ENCODE results near the gene SASH1. TPM values are rescaled to one million over a fixed set of nuclear protein-coding genes. Genes with fewer than 3 reads are reported as not detected.
A peak's percentile ranks its signal among the peaks of the same experiment; 100 is the strongest.

The SASH1 gene
- total RNA-seq, 3 donors from 2014 or later: 107 to 304 (median 145) TPM

GRCh38 chr6:148547110-148547509 lies 204.5 kb downstream of the SASH1 start:
- Histone ChIP-seq H3K4me3 (no peak overlapping the region), H3K9me3 (no peaks in the 10 kb centered on the region), H3K27ac (no peak overlapping the region), H3K4me1 (no peaks in the 10 kb centered on the region), H3K36me3 (peaks cover 11% of the 10 kb centered on the region), H3K27me3 (no peaks in the 10 kb centered on the region)
- intact Hi-C loops (cut with DNase I; ENCODE audit: low total_unique reads): no loop called here
- DNase-seq (ENCODE audit: low spot score in 2 of 2): no peak
- TF ChIP-seq POLR2A (IDR thresholded peaks at IDR 0.05): no peak
- no peak for TF ChIP-seq POLR2AphosphoS5 (IDR thresholded peaks at IDR 0.05)
- TF ChIP-seq, protein P1, sequence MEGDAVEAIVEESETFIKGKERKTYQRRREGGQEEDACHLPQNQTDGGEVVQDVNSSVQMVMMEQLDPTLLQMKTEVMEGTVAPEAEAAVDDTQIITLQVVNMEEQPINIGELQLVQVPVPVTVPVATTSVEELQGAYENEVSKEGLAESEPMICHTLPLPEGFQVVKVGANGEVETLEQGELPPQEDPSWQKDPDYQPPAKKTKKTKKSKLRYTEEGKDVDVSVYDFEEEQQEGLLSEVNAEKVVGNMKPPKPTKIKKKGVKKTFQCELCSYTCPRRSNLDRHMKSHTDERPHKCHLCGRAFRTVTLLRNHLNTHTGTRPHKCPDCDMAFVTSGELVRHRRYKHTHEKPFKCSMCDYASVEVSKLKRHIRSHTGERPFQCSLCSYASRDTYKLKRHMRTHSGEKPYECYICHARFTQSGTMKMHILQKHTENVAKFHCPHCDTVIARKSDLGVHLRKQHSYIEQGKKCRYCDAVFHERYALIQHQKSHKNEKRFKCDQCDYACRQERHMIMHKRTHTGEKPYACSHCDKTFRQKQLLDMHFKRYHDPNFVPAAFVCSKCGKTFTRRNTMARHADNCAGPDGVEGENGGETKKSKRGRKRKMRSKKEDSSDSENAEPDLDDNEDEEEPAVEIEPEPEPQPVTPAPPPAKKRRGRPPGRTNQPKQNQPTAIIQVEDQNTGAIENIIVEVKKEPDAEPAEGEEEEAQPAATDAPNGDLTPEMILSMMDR (IDR thresholded peaks at IDR 0.05): no peak

- intact Hi-C loops (cut with DNase I; ENCODE audit: low total_unique reads): no loop called here
- H3K36me3 ChIP-seq: peaks cover 11% of the 10 kb centered on the region
- TF ChIP-seq POLR2A (IDR thresholded peaks at IDR 0.05) (no peak), POLR2AphosphoS5 (IDR thresholded peaks at IDR 0.05) (no peak)
- TF ChIP-seq, protein P1 (IDR thresholded peaks at IDR 0.05): no peak
- no peaks in the 10 kb centered on the region for H3K9me3 ChIP-seq
- peak overlapping the region in 1 of 2 donors; percentile 46 for H3K27ac ChIP-seq
- DNase-seq (ENCODE audit: low spot score in 2 of 2): no peak
- H3K27me3 ChIP-seq: no peaks in the 10 kb centered on the region
- H3K4me3 ChIP-seq: no peak overlapping the region
- no peaks in the 10 kb centered on the region for H3K4me1 ChIP-seq
Observed at GRCh38 chr6:148548065-148548748, 205.6 kb downstream of the SASH1 start.

GRCh38 chr6:148548749-148549140 lies 206.1 kb downstream of the SASH1 start:
- H3K27ac ChIP-seq: peak overlapping the region in 1 of 2 donors; percentile 46
- no peaks in the 10 kb centered on the region for H3K27me3 ChIP-seq
- peaks cover 11% of the 10 kb centered on the region for H3K36me3 ChIP-seq
- H3K4me1 ChIP-seq: no peaks in the 10 kb centered on the region
- intact Hi-C loops (cut with DNase I; ENCODE audit: low total_unique reads): no loop called here
- H3K4me3 ChIP-seq: no peak overlapping the region
- no peak for TF ChIP-seq POLR2A (IDR thresholded peaks at IDR 0.05)
- TF ChIP-seq, protein P1 (IDR thresholded peaks at IDR 0.05): no peak
- H3K9me3 ChIP-seq: no peaks in the 10 kb centered on the region
- no peak for DNase-seq (ENCODE audit: low spot score in 2 of 2)

DNA sequence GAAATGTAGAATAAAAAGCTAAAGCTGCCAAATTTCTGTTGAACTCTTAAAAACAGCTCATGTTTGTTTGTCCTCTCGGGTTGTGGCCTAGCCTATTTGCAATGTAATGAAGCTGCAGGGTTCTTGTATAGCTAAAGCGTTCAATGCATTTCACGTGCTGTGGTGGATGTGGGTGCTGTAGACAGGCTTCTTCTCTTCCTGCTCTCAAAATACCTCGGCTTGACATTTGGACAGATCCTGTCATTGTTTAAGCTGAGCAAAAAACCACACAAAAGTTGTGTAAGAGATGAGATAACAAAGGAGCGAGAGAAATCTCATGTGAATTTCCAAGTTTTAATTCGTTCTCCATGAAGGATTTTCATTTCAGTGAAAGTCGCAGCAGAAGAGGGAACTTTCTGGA lies 207.9 kb downstream of the SASH1 start:
- H3K4me3 ChIP-seq: no peak overlapping the region
- no peak for DNase-seq (ENCODE audit: low spot score in 2 of 2)
- intact Hi-C loops (cut with DNase I; ENCODE audit: low total_unique reads): no loop called here
- H3K4me1 ChIP-seq: no peaks in the 10 kb centered on the region
- no peaks in the 10 kb centered on the region for H3K27me3 ChIP-seq
- H3K27ac ChIP-seq: no peak overlapping the region
- TF ChIP-seq POLR2A (IDR thresholded peaks at IDR 0.05) (no peak), POLR2AphosphoS5 (IDR thresholded peaks at IDR 0.05) (no peak)
- TF ChIP-seq, protein P1 (IDR thresholded peaks at IDR 0.05): no peak
- no peaks in the 10 kb centered on the region for H3K9me3 ChIP-seq
- no peaks in the 10 kb centered on the region for H3K36me3 ChIP-seq

- no peak overlapping the region for H3K4me3 ChIP-seq
- no peak for TF ChIP-seq POLR2AphosphoS5 (IDR thresholded peaks at IDR 0.05)
- TF ChIP-seq POLR2A (IDR thresholded peaks at IDR 0.05): no peak
- TF ChIP-seq, protein P1 (IDR thresholded peaks at IDR 0.05): no peak
- no peak for DNase-seq (ENCODE audit: low spot score in 2 of 2)
- no peaks in the 10 kb centered on the region for H3K9me3 ChIP-seq
- intact Hi-C loops (cut with DNase I; ENCODE audit: low total_unique reads): no loop called here
- no peaks in the 10 kb centered on the region for H3K36me3 ChIP-seq
- no peaks in the 10 kb centered on the region for H3K4me1 ChIP-seq
- no peaks in the 10 kb centered on the region for H3K27me3 ChIP-seq
- H3K27ac ChIP-seq: no peak overlapping the region
Observed at GRCh38 chr6:148551226-148551625, 208.6 kb downstream of the SASH1 start.
